ENCODE data around the gene MRPL37. TPM values are rescaled to one million over a fixed set of nuclear protein-coding genes. Genes with fewer than 3 reads are reported as not detected.

Gene MRPL37
- total and polyA plus RNA-seq, 2 donors (not counting 1 experiment from before 2014, with no cell fraction given): 9.6 to 37.0 TPM

DNA sequence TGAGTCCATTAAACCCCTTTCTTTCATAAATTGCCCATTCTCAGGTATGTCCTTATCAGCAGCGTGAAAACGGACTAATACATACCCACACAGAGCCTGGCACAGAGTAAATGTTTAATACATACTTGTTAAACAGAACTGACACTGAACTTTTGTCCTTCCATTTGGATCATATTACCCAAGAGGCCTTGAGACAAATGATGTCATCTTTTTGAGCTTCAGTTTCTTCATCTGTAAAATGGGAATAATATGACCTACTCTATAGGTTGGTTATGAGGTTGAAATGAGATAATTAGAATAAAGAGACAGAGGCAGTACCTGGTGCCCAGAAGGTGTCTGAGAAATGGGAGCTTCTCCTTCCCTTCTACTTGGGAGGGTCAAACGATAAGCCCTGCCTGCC, 13.9 kb upstream of the MRPL37 start:
- H3K4me3 Mint-ChIP-seq: no peak overlapping the region
- Histone ChIP-seq H3K27ac (ENCODE audit: low read length in 2 of 2) (no peak overlapping the region), H3K36me3 (replicated peaks in 1 of 2; ENCODE audit: control extremely low read depth in 1 of 2, control insufficient read depth in 1 of 2, extremely low read depth in 1 of 2, insufficient read depth in 2 of 2, low read length in 1 of 2) (peaks cover 0 to 8% of the 10 kb centered on the region in 2 experiments), H2AFZ (ENCODE audit: insufficient read depth, low read depth, low read length, poor library complexity, severe bottlenecking) (no peak overlapping the region), H4K20me1 (ENCODE audit: control insufficient read depth, insufficient read depth, low read length, poor library complexity, severe bottlenecking) (no peaks in the 10 kb centered on the region), H3K4me2 (replicated peaks; ENCODE audit: low read depth, low read length, poor library complexity, severe bottlenecking) (no peak overlapping the region), H3K79me2 (ENCODE audit: control insufficient read depth, insufficient read depth, low read length) (no peaks in the 10 kb centered on the region), H3K4me1 (ENCODE audit: control insufficient read depth in 2 of 2, insufficient read depth in 2 of 2, low read length in 2 of 2) (no peaks in the 10 kb centered on the region), H3K9ac (ENCODE audit: low read length) (no peak overlapping the region), H3K4me3 (ENCODE audit: control extremely low read depth in 1 of 5, extremely low read depth in 1 of 5, insufficient read depth in 1 of 5, low read depth in 2 of 5, low read length in 4 of 5) (no peak overlapping the region), H3K27me3 (replicated peaks in 1 of 4; ENCODE audit: control extremely low read depth in 1 of 4, control insufficient read depth in 3 of 4, insufficient read depth in 4 of 4, low read length in 3 of 4) (no peaks in the 10 kb centered on the region), H3K9me3 (ENCODE audit: control extremely low read depth in 1 of 3, control insufficient read depth in 2 of 3, insufficient read depth in 1 of 3, low read length in 2 of 3) (no peaks in the 10 kb centered on the region)
- 94% methylated on average over 3 of the region's 3 CpGs for WGBS (ENCODE audit: insufficient coverage)
- CTCF ChIA-PET: no interaction called here
- ATAC-seq (ENCODE audit: low read depth): no peak
- no peak for DNase-seq
- H3K27me3 Mint-ChIP-seq: no peaks in the 10 kb centered on the region
- H3K9me3 Mint-ChIP-seq (ENCODE audit: insufficient read depth): no peaks in the 10 kb centered on the region
- intact Hi-C loops (cut with micrococcal nuclease): no loop called here
- POLR2A ChIA-PET: no interaction called here
- TF ChIP-seq, protein P1, sequence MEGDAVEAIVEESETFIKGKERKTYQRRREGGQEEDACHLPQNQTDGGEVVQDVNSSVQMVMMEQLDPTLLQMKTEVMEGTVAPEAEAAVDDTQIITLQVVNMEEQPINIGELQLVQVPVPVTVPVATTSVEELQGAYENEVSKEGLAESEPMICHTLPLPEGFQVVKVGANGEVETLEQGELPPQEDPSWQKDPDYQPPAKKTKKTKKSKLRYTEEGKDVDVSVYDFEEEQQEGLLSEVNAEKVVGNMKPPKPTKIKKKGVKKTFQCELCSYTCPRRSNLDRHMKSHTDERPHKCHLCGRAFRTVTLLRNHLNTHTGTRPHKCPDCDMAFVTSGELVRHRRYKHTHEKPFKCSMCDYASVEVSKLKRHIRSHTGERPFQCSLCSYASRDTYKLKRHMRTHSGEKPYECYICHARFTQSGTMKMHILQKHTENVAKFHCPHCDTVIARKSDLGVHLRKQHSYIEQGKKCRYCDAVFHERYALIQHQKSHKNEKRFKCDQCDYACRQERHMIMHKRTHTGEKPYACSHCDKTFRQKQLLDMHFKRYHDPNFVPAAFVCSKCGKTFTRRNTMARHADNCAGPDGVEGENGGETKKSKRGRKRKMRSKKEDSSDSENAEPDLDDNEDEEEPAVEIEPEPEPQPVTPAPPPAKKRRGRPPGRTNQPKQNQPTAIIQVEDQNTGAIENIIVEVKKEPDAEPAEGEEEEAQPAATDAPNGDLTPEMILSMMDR (IDR thresholded peaks at IDR 0.05): no peak
- no peak for TF ChIP-seq EZH2 (IDR thresholded peaks at IDR 0.05; ENCODE audit: borderline replicate concordance, insufficient read depth, low read depth, low read length, poor library complexity, severe bottlenecking)
- H3K4me1 Mint-ChIP-seq: no peaks in the 10 kb centered on the region
- no peak overlapping the region for H3K27ac Mint-ChIP-seq

DNA sequence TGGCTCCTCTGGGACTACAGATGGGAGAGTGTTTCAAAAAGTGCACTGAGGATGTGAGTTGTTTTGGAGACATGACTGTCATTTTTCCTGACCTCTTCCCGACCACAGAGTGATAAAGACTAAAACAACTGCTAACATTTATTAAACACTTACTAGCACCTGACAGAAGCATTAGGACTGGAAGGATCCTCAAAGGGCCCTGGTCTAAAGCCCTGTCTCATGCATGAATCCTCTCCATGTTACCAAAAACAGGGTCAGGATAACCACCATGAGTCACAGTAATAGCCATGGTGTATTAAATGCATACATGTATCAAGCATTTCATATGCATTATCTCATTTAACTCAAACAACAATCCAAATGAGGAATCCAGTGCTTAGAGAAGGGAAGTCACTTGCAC, 11.7 kb upstream of the MRPL37 start:
- Mint-ChIP-seq H3K27ac (no peak overlapping the region), H3K9me3 (ENCODE audit: insufficient read depth) (no peaks in the 10 kb centered on the region), H3K27me3 (no peaks in the 10 kb centered on the region), H3K4me1 (no peaks in the 10 kb centered on the region), H3K4me3 (no peak overlapping the region)
- Histone ChIP-seq H3K4me3 (ENCODE audit: control extremely low read depth in 1 of 5, extremely low read depth in 1 of 5, insufficient read depth in 1 of 5, low read depth in 2 of 5, low read length in 4 of 5) (no peak overlapping the region), H3K9ac (ENCODE audit: low read length) (no peak overlapping the region), H3K4me1 (ENCODE audit: control insufficient read depth in 2 of 2, insufficient read depth in 2 of 2, low read length in 2 of 2) (no peaks in the 10 kb centered on the region), H3K36me3 (replicated peaks in 1 of 2; ENCODE audit: control extremely low read depth in 1 of 2, control insufficient read depth in 1 of 2, extremely low read depth in 1 of 2, insufficient read depth in 2 of 2, low read length in 1 of 2) (peaks cover 0 to 11% of the 10 kb centered on the region in 2 experiments), H3K27ac (ENCODE audit: low read length in 2 of 2) (no peak overlapping the region), H3K9me3 (ENCODE audit: control extremely low read depth in 1 of 3, control insufficient read depth in 2 of 3, insufficient read depth in 1 of 3, low read length in 2 of 3) (no peaks in the 10 kb centered on the region), H4K20me1 (ENCODE audit: control insufficient read depth, insufficient read depth, low read length, poor library complexity, severe bottlenecking) (no peaks in the 10 kb centered on the region), H3K27me3 (replicated peaks in 1 of 4; ENCODE audit: control extremely low read depth in 1 of 4, control insufficient read depth in 3 of 4, insufficient read depth in 4 of 4, low read length in 3 of 4) (no peaks in the 10 kb centered on the region), H3K4me2 (replicated peaks; ENCODE audit: low read depth, low read length, poor library complexity, severe bottlenecking) (no peak overlapping the region), H3K79me2 (ENCODE audit: control insufficient read depth, insufficient read depth, low read length) (no peaks in the 10 kb centered on the region), H2AFZ (ENCODE audit: insufficient read depth, low read depth, low read length, poor library complexity, severe bottlenecking) (no peak overlapping the region)
- ChIA-PET CTCF (no interaction called here), POLR2A (no interaction called here)
- DNase-seq: no peak
- no peak for ATAC-seq (ENCODE audit: low read depth)
- intact Hi-C loops (cut with micrococcal nuclease): no loop called here
- no CpG with 5 or more reads among the region's 1 CpG for WGBS (ENCODE audit: insufficient coverage)
- TF ChIP-seq, protein P1 (IDR thresholded peaks at IDR 0.05): no peak
- no peak for TF ChIP-seq EZH2 (IDR thresholded peaks at IDR 0.05; ENCODE audit: borderline replicate concordance, insufficient read depth, low read depth, low read length, poor library complexity, severe bottlenecking)
